Fibroblast of mammary gland (primary cell): Measurements from ENCODE around the gene CEP128.
A peak's percentile ranks its signal among the peaks of the same experiment; 100 is the strongest.

ENCODE experiments used
- DNase-seq: peaks from one replicate; pipeline ENCODE4 v3.0.0-alpha.2; 2010; ENCODE audit warnings: low read depth
- H3K4me3 ChIP-seq: 2 replicates; pipeline ENCODE4 v1.5.1; 2011; ENCODE audit warnings: low read depth, mild to moderate bottlenecking, low read length, moderate library complexity; ENCODE audit not compliant: control insufficient read depth
- CTCF ChIP-seq: conservative IDR thresholded peaks from 2 replicates; pipeline ENCODE4 v1.5.1; 2011; ENCODE audit warnings: low read depth, low read length, inconsistent platforms; ENCODE audit not compliant: control insufficient read depth, insufficient read depth

The CEP128 gene

GRCh38 chr14:80538633-80539375 lies 402.7 kb downstream of the CEP128 start:
- no peak for DNase-seq
- no peak for TF ChIP-seq CTCF
- H3K4me3 ChIP-seq, result no peak overlapping the region

GRCh38 chr14:80537626-80538025 lies 403.9 kb downstream of the CEP128 start:
- TF ChIP-seq CTCF, result no peak

GRCh38 chr14:80536456-80536855 lies 405.1 kb downstream of the CEP128 start:
- TF ChIP-seq CTCF, result no peak

More at GRCh38 chr14:80537626-80538025, 403.9 kb downstream of the CEP128 start:
- no peak for DNase-seq
- H3K4me3 ChIP-seq, result no peak overlapping the region

GRCh38 chr14:80535171-80535570 lies 406.4 kb downstream of the CEP128 start:
- DNase-seq, result no peak
- no peak for TF ChIP-seq CTCF
- no peak overlapping the region for H3K4me3 ChIP-seq

More at GRCh38 chr14:80536456-80536855, 405.1 kb downstream of the CEP128 start:
- peak; percentile 6 for DNase-seq
- no peak overlapping the region for H3K4me3 ChIP-seq

GRCh38 chr14:80523518-80524117 lies 417.9 kb downstream of the CEP128 start:
- peak; percentile 43 for DNase-seq
- TF ChIP-seq CTCF, result no peak
- no peak overlapping the region for H3K4me3 ChIP-seq

- no peak overlapping the region for H3K4me3 ChIP-seq
- no peak for TF ChIP-seq CTCF
- peak; percentile 58 for DNase-seq
Observed at GRCh38 chr14:80522936-80523335, 418.6 kb downstream of the CEP128 start.
